Bone marrow (tissue), 2 donors: ENCODE data around the gene MYH9.
"Not testable (repeated sequence)": the region's sequence is repeated elsewhere in the genome, so short reads cannot be mapped to it uniquely, and the experiment has no call there.

Experiments used
- DNase-seq, 2 donors: peaks; one replicate each; lab custom pipeline; 2025; lab: John Stamatoyannopoulos, UW

Gene MYH9

DNA sequence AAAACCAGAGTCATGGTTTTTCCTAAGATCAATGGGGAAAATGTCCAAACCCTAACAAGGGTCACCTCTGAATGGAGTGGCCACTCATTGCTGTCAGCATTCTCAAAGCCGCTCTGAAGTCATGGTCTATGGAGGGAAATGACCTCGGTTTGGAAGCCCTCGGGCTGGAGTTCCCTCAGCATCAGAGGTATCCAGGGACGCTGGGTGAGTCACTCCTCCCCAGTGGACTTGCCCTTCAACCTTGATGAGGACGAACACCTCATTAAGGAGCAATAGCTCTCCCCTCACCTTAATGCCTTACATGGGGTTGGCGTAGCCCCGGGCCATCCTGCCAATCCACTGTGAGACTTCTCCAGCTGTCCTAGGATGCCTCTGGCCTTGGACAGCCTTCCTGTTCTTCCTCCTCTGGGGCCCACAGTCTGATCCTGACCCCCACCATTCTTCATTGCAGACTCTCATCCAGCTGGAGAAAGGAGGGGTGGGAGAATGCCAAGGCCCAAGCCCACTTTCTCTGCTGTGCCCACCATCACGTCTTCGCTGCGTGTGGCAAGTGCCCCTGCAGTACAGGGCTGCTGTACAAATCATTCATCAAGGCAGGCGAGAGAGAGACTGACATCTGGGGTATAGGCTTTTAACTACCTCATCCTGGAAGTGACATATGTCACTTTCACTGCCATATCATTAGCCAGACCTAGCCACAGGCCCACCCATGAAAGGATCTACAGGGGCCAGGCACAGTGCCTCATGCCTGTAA lies 25.4 kb upstream of the MYH9 start:
- no peak for DNase-seq

DNA sequence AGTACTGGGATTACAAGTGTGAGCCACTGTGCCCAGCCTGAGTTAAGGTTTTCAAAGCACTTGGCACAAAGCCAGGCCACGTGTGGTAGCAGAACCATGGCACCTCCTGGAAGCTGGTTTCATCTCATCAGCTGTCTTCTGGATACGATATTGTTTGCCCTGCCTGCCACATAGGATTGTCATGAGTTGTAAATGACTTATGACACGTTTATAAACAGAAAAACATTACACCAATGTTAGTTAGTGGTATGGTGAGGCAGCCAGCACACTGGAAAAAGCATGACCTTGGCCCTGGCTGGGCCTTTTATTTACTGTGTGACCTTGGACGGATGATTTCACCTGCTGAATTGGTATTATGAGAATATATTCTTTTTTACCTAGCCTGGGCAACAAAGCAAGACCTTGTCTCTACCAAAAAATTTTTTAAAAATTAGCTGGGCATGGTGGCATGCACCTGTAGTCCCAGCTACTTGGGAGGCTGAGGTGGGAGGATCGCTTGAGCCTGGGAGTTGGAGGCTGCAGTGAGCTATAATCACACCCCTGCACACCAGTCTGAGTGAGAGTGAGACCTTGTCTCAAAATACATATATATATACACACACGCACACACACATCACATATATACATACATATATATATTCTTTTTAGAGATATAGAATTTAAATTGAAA lies 24.0 kb upstream of the MYH9 start:
- no peak for DNase-seq

DNA sequence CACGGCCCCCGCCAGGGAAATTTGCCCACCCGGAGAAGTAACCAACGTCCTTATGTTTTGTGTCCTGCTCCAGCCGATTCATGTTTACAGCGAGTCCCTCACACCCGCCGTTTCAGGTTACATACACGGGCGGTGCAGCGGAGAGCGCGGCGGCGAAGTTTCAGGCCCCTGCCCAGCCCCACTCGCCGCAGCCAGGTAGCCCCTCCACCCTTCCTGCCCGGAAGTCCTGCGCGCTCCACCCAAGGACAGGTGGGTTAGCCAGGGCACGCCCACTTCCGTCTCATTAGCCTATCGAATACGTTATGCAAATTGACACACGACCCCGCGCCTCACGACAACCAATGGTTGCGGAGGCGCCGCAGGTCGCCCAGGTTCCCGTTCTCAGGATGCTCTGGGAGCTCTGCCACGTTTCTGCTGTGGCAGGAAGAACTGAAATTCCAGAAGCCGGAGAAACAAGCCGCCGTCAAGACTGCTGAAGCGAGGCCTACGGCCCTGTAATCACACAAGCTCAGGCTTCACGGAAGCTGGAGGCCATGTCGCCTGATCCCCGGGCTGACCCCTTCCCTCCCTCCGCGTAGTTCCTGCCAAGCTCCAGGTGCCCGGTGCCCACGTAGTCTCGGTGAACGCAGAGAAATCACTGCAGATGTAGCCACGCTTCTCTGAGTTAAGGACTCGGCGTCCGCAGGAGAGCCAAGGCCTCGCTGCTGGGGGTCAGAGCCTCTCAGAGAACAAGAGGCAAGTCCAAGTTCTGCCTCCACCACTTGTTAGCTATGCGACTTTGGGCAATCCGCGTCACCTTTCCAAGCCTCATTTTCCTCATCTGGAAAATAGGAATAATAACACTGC lies 22.4 kb upstream of the MYH9 start:
- no peak for DNase-seq

DNA sequence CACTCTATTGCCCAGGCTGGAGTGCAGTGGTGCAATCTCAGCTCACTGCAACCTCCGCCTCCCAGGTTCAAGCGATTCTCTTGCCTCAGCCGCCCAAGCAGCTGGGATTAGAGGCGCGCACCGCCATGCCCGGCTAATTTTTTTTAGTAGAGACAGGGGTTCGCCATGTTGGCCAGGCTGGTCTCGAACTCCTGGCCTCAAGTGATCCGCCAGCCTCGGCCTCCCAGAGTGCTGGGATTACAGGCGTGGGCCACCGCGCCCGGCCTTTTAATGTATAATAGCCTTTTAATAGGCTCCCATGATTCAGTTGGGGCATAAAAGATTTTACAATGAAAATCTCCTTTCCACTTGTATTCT lies 21.8 kb upstream of the MYH9 start:
- not testable (repeated sequence) for DNase-seq

DNA sequence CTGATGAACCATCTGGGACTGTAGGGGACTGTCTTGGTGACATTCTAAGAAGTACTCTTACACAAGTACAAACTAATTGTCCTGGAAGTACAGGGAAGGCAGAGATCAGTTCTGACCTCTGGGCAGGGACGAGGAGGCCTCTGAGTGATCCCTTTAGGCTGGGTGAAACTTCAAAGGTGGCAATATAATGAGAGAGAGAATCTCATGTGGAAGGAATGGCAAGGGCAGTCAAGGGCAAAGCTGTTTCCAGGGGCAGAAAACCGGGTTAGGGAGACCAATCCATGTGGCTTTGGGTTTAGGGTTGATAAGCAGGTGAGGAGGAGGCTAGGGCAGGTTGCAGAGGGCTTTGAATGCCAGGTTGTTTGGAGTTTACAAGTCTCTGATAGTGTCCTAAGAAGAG lies 21.3 kb upstream of the MYH9 start:
- DNase-seq, result no peak

DNA sequence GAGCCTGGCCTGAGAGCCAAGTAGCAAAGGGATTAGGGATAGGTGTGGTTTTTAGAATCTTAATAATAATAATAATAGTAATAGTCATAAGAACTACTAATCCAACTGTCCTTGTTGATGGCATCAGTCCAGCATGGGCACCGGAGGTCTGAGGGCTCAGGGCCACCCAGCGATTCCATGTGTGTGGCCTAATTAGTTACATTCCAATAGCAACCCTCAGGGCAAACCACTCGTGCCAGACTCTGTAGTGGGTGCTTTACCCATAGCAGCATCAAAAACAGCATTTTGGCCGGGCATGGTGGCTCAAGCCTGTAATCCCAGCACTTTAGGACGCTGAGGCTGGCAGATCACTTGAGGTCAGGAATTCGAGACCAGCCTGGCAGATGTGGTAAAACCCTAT lies 19.0 kb upstream of the MYH9 start:
- DNase-seq, result no peak

DNA sequence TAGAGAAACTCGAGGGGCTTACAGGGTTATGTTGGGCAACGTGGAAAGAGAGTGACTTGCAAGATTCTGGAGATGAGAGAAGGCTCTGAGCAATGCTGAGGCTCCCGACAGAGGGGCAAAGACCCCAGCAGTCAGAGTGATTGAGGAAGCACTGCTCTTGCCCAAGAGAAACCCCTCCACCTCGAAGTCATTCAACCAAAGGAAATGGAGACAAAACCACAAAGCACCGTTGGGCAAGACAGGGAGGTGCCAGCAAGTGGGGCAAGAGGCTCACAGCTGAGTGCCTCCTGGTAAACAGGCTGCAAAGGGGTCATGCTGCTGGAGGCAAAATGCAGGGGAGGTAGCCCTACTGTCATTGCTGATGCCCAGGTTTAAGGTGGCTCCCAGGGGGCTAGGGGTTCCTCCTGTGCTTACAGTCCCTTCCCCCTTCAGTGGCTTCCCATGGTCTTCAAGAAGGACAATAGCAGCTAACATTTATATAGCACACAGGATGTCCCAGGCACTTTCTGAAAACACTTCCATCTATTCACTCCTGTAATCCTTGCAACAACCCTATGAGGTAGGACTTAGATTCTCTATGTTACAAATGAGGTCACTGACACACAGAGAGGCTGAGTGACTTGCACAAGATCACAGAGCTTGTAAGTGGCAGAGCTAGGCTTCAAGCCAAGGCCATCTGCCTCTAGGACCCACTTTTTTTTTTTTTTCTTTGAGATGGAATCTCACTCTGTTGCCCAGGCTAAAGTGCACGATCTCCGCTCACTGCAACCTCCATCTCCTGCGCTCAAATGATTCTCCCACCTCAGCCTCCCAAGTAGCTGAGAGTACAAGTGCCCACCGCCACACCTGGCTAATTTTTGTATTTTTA lies 18.1 kb upstream of the MYH9 start:
- peak; percentile 49 to 92 for DNase-seq

DNA sequence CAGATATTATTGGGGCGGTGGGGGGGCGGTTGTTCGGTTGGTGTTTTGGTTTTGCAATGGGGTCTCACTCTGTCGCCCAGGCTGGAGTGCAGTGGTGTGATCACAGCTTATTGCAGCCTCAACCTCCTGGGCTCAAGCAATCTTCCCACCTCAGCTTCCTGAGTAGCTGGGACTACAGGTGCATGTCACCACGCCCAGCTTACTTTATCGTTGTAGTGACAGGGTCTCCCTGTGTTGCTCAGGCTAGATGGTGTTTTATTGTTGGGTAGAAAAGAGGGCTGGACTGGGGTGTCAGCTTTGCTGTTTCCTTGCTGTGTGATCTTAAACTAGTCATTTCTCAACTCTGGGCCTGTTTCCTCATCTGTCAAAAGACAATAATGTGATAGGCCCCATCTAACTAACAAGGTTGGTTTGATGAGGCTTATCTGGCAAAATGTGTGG lies 17.5 kb upstream of the MYH9 start:
- DNase-seq, result peak in 1 of 2 donors; percentile 68

DNA sequence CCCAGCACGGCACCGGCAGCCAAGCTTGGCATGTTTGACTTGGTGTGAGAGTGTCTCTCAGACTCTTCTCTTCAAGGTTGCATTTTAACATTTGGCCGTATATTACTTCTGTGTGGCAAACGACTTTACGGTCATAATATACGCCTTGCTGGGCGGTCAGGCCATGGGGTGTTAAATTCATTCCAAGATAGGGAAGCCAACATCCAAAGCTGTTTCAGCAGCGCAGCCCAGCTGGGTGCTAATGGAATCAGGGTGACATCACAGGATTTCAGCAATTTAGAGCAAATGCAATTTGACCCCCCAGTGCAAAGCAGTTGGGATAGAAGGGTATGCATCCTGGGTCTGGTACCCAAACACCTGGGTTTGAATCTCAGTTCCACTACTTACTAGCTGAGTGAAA lies 16.7 kb upstream of the MYH9 start:
- no peak for DNase-seq

DNA sequence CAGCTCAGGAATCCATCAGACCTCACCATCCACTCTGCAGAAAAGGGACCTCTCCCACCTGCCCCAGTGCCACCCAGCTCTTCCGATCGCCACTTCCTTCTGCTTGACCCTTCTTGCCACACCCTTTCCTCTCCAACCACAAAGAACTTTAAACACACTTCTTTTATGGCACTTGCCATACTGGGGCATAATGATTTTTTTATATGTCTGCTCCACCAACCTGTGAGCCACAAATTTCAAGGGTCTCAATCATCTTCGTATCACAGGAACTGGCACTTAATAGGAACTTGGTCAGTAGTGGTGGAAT lies 11.7 kb upstream of the MYH9 start:
- DNase-seq, result no peak

DNA sequence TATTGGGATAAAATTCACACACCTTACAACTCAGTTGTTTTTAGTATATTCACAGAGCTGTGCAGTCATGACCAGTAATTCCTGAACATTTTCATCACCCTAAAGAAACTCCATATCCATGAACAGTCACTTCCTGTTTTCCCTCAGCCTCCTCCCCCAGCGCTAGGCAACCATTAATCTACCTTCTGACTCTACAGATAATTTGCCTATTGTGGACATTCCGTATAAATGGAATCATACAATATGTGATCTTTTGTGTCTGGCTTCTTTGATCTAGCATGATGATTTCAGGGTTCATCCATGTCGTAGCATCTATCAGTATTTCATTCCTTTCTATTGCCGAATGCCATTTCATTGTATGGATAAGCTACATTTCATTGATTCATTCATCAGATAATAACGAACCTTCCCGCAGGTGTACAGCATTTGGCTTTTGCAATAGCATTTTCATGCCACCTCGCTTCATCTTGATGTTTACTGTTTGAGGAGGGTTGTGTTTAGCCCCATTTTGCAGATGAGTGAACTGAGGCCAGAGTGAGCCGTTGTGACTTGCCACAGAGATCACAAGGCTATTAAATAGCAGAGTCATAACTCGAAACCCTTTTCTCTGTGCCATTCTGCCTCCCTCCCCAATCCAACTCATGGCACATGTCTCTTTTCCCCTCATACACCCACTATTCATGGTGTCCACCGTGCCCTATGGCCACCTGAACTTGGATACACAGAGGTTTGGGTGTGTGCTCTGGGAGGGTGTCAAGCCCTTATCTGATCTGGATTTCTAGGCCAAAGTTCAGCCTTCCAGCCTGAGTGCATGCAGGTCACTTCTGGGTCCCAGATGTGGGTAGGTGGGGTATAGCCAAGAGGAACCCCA lies 11.1 kb upstream of the MYH9 start:
- no peak for DNase-seq

DNA sequence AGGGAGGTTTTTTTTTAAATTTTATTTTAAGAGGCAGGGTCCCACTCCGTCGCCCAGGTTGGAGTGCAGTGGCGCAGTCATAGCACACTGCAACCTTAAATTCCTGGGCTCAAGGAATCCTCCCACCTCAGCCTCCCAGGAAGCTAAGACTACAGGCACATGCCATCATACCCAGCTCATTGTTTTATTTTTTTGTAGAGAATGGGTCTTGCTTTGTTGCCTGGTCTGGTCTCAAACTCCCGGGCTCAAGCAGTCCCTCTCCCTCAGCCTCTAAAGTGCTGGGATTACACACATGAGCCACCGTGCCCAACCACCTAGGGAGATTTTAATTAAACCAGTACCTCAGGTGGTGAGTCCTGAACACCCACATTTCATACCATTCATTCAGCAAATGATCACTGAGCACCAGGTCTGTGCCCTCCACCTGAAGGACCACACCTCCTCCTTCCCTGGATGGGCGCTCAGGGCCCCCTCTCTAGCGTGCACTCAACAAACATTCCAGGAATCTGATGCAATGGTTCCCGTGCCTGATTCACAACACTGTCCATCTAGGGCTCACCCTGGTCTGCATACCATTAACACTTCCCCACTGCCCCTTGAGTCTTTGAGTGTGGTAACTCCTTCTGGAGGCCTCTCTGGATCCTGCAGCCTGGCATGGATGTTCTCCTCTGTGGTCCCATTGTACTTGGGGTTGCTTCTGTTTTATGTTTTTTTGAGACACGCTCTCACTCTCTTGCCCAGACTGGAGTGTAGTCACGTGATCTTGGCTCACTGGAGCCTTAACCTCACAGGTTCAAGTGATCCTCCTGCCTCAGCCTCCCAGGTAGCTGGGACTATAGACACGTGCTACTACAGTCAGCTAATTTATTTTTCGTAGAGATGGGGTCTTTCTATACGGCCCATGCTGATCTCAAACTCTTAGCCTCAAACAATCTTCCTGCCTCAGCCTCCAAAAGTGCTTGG lies 9.6 kb upstream of the MYH9 start:
- no peak for DNase-seq

DNA sequence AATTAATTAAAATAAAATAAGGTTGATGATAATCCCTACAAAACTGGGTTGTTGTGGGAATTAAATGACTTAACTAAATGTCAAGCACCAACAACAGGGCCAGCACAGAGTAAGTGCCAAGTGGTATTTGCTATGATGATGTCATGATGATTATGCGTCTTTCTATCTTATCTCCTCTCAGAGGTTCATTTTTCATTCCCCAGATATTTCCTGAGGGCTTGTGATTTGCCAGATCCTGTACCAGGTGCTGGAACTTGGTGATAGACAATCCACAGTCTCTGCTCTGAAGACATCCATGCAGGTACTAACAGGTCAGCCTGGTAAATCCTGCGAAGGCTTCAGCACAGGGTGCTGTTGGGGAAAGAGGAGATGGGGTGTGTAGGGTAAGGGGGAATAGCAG lies 8.1 kb upstream of the MYH9 start:
- peak in 1 of 2 donors; percentile 5 for DNase-seq

DNA sequence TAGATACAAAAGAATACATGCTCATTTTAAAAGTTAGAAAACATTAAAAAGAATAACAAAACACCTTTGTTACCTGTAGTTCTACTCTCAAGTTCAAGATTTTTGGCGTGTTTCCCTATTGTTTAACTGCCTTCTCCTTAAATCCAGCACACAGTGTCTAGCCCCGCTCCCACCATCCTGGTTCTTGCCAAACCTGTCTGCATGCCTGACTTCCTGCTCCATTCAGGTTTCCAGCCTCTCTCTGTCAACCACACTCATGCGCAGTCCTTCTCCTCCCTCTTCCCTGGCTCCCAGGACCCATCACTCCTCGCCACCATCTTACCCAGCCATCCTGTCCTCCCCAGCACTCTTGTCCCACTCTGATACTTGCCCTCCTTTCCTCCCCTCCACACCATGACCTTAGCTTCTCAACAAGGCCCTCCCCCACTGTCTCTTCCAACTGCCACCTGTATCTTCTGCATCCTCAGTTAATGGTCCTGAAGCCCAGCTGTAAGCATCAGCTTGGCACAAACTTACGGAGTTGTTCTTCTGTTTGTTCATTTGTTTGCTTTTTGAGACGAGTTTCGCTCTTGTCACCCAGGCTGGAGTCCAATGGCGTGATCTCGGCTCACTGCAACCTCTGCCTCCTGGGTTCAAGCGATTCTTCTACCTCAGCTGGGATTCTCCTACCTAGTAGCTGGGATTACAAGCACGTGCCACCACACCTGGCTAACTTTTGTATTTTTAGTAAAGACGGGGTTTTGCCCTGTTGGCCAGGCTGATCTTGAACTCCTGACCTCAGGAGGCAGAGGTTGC lies 7.5 kb upstream of the MYH9 start:
- no peak for DNase-seq

DNA sequence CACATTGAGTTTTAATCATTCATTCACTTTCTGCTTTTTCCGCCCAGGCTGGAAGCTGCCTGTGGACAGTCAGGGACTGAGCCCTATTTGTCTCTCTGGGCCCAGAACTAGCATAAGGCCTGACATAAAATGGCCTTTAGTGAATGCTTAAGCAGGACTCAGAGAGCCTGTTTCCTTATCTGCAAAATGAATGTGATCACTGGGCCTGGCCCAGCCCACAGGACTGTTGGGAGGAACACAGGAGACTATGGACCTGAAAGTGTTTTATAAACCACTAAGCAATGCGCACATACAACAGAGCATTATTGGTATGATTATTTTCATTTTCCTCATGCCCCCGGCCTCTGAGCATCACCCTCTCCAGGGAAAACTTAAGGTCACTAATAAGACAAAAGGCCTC lies 3.9 kb upstream of the MYH9 start:
- DNase-seq, result no peak

DNA sequence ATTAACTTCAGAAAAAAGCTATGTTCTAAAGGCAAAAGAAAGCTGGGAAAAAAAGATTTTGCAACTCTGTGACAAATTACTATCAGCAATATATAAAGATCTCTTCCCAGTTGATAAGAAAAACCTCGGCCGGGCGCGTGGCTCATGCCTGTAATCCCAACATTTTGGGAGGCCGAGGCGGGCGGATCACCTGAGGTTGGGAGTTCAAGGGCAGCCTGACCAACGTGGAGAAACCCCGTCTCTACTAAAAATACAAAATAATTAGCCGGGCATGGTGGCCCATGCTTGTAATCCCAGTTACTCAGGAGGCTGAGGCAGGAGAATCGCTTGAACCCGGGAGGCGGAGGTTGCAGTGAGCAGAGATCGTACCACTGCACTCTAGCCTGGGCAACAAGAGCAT lies 1.4 kb upstream of the MYH9 start:
- DNase-seq, result not testable (repeated sequence)

DNA sequence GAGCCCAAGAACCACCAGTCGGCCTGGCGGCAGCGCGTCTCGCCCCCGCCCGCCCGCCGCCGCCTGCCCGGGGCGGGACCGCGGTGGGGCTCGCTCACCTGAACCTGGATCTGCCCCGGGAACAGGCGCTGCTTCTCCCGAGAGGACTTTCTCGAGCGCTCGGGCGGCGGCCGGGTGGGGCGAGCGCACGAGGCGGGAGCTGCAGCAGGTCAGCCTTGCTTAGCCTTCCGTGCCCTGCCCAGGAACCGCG lies 133 bp downstream of the MYH9 start:
- DNase-seq, result no peak

DNA sequence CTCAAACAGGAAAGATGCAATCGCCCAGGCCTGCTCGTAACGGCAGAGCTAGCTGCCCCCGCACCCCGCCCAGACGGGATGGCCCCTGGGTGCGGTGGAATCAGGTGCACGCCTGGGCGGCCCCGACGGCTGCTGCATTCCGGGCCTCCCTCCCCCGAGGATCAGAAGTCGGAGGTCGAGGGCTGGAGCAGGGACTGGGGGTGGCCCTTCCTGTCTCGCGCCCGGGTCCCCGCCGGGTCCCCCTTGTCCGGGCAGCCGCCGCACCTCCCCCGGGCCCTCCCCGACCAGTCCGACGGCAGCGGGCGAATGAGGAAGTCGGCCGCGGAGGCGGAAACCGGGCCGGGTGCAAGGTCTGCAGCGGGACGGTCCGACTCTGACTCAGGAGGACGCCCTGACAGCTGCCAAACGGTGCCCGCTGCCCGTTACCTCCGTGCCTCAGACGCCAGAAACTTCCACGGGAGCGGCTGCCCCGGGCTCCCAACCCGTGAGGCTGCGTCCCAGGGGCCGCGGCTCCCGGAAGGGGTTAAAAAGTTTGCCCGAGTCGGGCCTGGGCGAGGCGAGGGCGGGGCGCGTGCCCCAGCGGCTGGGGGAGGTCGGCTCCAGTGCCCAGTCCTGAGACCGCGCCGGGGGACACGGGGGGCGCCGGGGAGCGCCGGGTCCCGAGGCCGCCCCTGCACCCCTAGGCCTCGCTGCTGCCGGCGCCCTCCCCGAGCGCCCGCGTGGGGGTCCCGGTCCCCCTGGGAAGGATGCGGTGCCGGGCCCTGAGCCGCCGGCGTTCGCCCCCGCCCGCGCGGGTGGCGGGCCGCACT lies 663 bp downstream of the MYH9 start:
- peak; percentile 57 to 77 for DNase-seq
